ENCODE data around the gene PARD3. TPM values are rescaled to one million over a fixed set of nuclear protein-coding genes. Genes with fewer than 3 reads are reported as not detected.

The PARD3 gene
- total RNA-seq, 1 donor from 2014 or later = 34.1 TPM

GRCh38 chr10:34776090-34776690 lies 38.9 kb downstream of the PARD3 start:
- Histone ChIP-seq H3K9me3 (no peaks in the 10 kb centered on the region), H3K4me3 (no peak overlapping the region), H3K27ac (no peak overlapping the region), H3K4me1 (peaks cover 31% of the 10 kb centered on the region), H3K27me3 (ENCODE audit: low read depth) (no peaks in the 10 kb centered on the region), H3K36me3 (no peaks in the 10 kb centered on the region)
- no peak for DNase-seq
- ATAC-seq = no peak
- no peak for TF ChIP-seq CTCF (IDR thresholded peaks at IDR 0.05)
- intact Hi-C loops (cut with DNase I) = no loop called here

GRCh38 chr10:34775044-34775637 lies 40.0 kb downstream of the PARD3 start:
- intact Hi-C loops (cut with DNase I) = no loop called here
- DNase-seq = no peak
- Histone ChIP-seq H3K4me1 (peaks cover 21% of the 10 kb centered on the region), H3K9me3 (no peaks in the 10 kb centered on the region), H3K36me3 (no peaks in the 10 kb centered on the region), H3K27ac (no peak overlapping the region), H3K4me3 (no peak overlapping the region), H3K27me3 (ENCODE audit: low read depth) (no peaks in the 10 kb centered on the region)
- ATAC-seq = no peak
- no peak for TF ChIP-seq CTCF (IDR thresholded peaks at IDR 0.05)

GRCh38 chr10:34773636-34774630 lies 41.2 kb downstream of the PARD3 start:
- peak in 1 of 2 donors; percentile 54 for ATAC-seq
- no peaks in the 10 kb centered on the region for H3K9me3 ChIP-seq
- intact Hi-C loops (cut with DNase I) = no loop called here
- no peak for DNase-seq
- H3K27ac ChIP-seq = no peak overlapping the region
- peaks cover 15% of the 10 kb centered on the region for H3K4me1 ChIP-seq
- H3K27me3 ChIP-seq (ENCODE audit: low read depth) = no peaks in the 10 kb centered on the region
- H3K4me3 ChIP-seq = no peak overlapping the region
- no peaks in the 10 kb centered on the region for H3K36me3 ChIP-seq
- TF ChIP-seq CTCF (IDR thresholded peaks at IDR 0.05) = no peak

- intact Hi-C loops (cut with DNase I) = no loop called here
- Histone ChIP-seq H3K4me3 (no peak overlapping the region), H3K27ac (no peak overlapping the region), H3K4me1 (peaks cover 23% of the 10 kb centered on the region), H3K27me3 (ENCODE audit: low read depth) (no peaks in the 10 kb centered on the region), H3K36me3 (no peaks in the 10 kb centered on the region), H3K9me3 (no peaks in the 10 kb centered on the region)
- TF ChIP-seq CTCF (IDR thresholded peaks at IDR 0.05) = no peak
- DNase-seq = no peak
- ATAC-seq = no peak
Observed at GRCh38 chr10:34771525-34771924, 43.6 kb downstream of the PARD3 start.

- H3K4me3 ChIP-seq = no peak overlapping the region
- peaks cover 25% of the 10 kb centered on the region for H3K4me1 ChIP-seq
- ATAC-seq (no peak), DNase-seq (no peak)
- no peaks in the 10 kb centered on the region for H3K27me3 ChIP-seq (ENCODE audit: low read depth)
- H3K27ac ChIP-seq = no peak overlapping the region
- H3K9me3 ChIP-seq = no peaks in the 10 kb centered on the region
- no peak for TF ChIP-seq CTCF (IDR thresholded peaks at IDR 0.05)
- H3K36me3 ChIP-seq = no peaks in the 10 kb centered on the region
- intact Hi-C loops (cut with DNase I) = no loop called here
Observed at GRCh38 chr10:34771106-34771505, 44.0 kb downstream of the PARD3 start.

Measured in lower lobe of right lung (tissue), 2 donors.